Ovary (tissue), 3 donors: ENCODE data around the gene AQP5.

ENCODE experiments used
- CTCF ChIP-seq, 3 donors: fragments of 450-650 bp in 2 of 3; fragments of 200-600 bp in 1 of 3; IDR thresholded peaks; one replicate each; pipeline versions ENCODE4 v1.5.1 to v1.8.0; 2016 to 2022; ENCODE audit warnings: antibody characterized with exemption in 3 of 3, mild to moderate bottlenecking in 1 of 3
- POLR2A ChIP-seq: fragments of 450-650 bp; IDR thresholded peaks from one replicate; pipeline ENCODE4 v1.6.1; 2017; ENCODE audit warnings: antibody characterized with exemption, mild to moderate bottlenecking, moderate library complexity
- donor health status: DM: no; HTN: no; CAD: no.

GRCh38 chr12:49960474-49961110, 1.1 kb upstream of the AQP5 start:
- TF ChIP-seq POLR2A (no peak), CTCF (IDR thresholded peaks at IDR 0.05) (no peak)
